Measurements from ENCODE around the gene RASEF.
"Not testable (repeated sequence)": the region's sequence is repeated elsewhere in the genome, so short reads cannot be mapped to it uniquely, and the experiment has no call there.

RASEF gene

GRCh38 chr9:82969291-82969690 lies 93.7 kb downstream of the RASEF start:
- DNase-seq = no peak

- no peak for DNase-seq
Measured at GRCh38 chr9:82968816-82969215, 94.1 kb downstream of the RASEF start.

- no peak for DNase-seq
Measured at GRCh38 chr9:82968388-82968787, 94.6 kb downstream of the RASEF start.

- peak; percentile 66 for DNase-seq
Measured at GRCh38 chr9:82961504-82962125, 101.3 kb downstream of the RASEF start.

GRCh38 chr9:82957529-82958379 lies 105.2 kb downstream of the RASEF start:
- no peak for DNase-seq

- DNase-seq = no peak
Measured at GRCh38 chr9:82949203-82949602, 113.7 kb downstream of the RASEF start.

- DNase-seq = no peak
Measured at GRCh38 chr9:82940376-82940775, 122.6 kb downstream of the RASEF start.

GRCh38 chr9:82939451-82939850 lies 123.5 kb downstream of the RASEF start:
- DNase-seq = no peak

- DNase-seq = no peak
Measured at GRCh38 chr9:82938426-82939218, 124.3 kb downstream of the RASEF start.

GRCh38 chr9:82936561-82936960 lies 126.4 kb downstream of the RASEF start:
- not testable (repeated sequence) for DNase-seq

GRCh38 chr9:82934949-82935348 lies 128.0 kb downstream of the RASEF start:
- DNase-seq = no peak

GRCh38 chr9:82934025-82934424 lies 128.9 kb downstream of the RASEF start:
- DNase-seq = not testable (repeated sequence)

- DNase-seq = no peak
Measured at GRCh38 chr9:82930116-82930515, 132.8 kb downstream of the RASEF start.

Measured in activated CD4-positive, alpha-beta T cell treated with anti-CD3 and anti-CD28 coated beads, Interleukin-10, Interleukin-2, amounts not matched to agents 100 ng/mL and 50 ng/mL, durations not matched to agents 16 hours and 8 hours (primary cell).